Endometrium (tissue), 2 donors: ENCODE results near the gene ARHGEF16.

Experiments
- FAIRE-seq: peaks from 2 replicates; lab custom pipeline; 2012; peaks lifted over from hg19 to GRCh38; lab: Jason Lieb, UNC
- donor health status: control.
- donor health status: control.

Gene ARHGEF16

DNA sequence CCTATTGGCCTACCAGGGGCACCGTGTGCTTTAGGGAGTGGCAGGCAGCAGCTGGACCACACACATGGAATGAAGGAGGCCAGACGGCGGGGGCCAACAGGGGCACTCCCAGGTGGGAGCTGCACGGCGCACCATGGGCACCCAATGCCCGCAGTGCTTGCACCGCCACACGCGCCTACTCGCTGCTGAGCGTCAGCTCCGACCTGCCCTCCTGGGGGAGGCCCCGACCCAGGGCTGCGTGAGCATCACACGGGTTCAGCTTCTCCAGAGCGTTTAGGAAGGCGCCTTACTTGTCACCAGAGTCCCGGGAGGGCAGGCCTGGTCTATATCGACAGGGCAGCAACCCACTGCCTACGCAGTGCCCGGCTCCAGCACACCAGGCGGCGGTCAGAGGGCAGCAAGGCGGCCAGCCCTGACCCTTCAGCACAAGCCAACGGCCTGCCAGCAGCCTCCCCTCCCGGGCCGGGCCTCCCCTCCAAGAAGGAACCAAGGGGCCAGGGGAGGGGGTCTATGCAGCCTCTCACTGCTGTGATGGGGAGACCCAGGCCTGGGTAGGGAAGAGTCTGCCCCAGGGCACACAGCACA lies 64.9 kb downstream of the ARHGEF16 start:
- no peak for FAIRE-seq

DNA sequence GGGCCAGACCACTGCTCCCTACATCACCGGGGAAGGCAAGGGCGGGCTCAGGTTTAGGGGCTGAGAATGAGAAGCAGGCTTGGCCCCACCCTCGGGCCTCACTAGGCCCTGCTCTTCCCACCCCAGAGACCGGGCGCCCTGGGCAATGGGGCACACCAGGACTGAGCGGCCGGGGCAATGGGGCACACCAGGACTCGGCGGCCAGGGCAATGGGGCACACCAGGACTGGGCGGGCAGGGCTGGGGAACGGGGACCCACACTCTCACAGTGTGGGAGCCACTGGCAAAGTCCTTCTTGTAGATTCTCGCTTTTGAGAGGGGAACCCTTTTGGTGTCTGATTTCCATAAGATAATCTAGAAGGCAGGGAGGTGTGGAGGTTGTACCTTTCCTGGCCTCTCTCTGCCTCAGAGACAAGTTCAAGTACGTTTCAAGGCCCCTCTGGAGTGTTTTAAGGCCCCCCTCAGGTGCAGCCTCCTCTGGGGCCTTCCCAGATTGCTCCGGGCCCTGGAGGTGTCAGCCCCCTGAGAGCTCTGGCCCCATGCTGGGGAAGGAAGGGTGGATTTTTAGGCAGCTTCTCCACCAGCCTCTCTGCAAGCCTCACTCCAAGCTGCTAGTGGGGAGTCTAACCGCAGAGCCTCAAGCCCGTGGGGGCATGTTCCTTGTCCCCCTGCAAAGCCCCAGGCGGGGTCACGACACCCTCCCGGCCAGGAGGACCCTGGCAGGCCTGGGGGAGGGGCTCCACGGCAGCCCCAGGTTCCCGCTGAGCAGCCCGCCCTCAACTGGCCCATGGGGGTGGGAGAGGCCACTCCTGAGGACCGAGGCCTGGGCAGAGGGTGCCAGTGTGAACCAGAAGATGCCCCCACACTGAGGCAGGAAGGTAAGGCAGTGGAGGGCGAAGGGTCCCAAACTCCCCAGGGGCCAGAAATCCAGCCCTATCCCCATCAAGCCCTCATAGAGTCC lies 66.2 kb downstream of the ARHGEF16 start:
- FAIRE-seq, result no peak

- no peak for FAIRE-seq
Measured at GRCh38 chr1:3521426-3521825, 67.0 kb downstream of the ARHGEF16 start.

DNA sequence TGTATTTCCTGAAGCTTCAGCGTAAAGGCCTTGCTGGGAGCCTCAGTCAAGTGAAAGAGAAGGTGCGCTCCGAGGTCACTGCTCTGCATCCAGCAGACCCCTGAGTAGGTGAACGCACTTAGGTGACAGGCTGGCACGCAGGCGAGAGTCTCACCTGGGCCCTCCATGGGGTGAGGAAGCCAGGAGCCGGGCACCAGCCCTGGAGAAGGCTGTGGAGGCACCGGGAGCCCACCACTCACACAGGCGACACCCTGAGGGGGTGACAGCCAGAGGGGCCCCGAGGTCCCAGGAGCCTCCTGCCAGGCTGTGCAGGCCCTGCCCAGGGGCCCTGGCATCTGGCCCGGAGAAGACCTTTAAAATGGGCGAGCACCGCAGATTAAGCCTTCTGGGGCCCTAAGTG lies 67.6 kb downstream of the ARHGEF16 start:
- no peak for FAIRE-seq

DNA sequence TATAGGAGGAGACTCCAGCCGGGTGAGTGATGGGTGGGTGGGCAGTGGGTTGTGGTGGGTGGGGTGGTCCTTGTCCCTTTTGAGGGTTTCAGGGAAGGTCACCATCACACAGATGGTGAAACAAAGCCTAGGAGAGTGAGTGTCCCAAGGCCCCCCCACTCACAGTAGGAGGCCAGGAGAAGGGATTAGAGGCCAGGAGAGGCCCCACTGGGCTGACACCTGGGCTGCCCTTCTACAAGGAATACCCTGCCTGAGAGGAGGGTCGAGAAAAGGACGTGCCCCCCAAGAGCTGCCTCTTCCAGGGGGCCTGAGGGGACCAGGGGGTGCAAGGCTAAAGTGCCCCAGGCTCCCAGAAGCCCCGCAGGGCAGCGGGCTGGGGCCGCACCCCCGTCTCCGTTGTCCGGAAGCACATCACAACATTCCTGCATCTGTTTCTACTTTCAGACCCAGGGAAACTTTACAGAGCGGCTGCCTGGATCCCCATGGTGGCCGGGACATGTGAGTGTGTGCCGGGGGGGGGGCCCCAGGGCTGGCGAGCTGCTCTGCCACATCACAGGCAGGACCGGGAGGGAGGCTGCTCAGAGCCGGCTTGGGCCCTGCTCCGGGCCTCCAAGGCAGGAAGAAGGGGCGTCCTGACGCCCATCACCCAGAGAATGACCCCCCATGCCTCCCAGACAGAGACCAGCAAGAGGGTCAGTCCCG lies 68.2 kb downstream of the ARHGEF16 start:
- no peak for FAIRE-seq

GRCh38 chr1:3523980-3524379 lies 69.5 kb downstream of the ARHGEF16 start:
- no peak for FAIRE-seq

DNA sequence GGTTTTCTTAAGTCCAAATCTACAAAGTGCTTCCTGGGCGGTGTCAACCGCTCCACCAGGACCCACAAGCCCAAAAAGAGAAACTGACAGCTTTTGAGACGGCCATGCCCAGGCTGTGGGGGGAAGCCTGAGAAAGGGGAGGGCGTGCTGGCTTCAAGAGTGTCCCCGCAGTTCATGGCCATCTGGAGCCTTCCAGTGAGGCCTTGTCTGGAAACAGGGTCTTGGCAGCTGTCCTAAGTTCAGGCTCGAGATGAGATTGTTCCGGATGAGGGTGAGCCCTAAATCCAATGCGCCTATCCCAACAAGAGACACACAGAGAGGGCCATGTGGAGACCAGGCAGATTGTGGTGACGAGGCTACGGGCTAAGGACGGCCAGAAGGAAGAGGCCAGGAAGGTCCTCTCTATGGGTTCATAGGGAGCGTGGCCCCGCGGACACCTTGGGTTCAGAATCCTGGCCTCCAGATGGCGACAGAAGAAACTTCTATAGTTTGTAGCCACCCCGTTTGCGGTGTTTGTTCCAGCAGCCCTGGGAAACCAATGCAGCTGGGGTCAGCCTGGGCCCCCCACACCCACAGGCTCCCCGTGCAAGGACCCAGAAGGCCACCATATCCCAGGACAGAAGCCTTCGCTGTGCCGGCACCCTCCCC lies 70.2 kb downstream of the ARHGEF16 start:
- no peak for FAIRE-seq

DNA sequence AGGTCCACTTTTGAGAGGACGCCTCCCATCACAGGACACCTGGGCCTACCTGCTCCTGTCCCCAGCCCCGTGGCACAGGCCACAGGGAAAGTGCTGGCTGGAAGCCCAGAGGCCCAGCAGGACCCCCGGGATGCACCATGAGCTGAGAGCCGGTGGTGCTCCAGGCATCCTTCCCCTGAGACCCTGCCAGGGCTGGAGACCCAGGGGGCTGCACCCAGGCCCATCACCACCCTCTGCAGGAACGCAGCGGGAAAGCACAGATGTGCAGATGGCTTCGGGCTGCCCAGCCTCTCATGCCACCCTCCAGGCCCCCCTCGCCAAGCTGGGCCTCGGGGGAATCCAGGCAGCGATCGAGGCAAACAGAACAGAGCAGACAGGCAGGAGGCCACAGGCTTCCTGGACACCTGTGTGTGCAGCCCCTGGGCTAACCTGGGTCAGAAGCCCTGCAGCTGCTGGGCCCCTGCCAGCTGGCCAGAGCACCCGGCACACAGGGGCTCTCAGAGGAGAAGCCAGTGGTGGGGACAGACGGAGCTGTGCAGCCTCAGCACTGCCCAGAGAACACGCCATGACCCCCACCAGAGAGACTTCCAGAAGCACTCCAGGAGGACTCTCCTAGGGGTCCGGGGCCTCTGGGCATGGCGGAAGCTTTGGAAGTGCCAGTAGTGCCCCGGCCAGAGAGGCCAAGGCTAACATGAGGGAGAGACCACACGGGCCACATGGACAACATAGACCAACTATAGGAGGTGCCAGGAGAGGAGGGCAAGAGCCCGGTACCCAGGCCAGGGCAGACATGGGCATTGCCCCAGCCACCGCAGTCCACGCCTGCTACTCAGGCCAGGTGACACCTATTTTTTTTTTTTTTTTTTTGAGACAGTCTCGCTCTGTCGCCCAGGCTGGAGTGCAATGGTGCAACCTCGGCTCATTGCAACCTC lies 71.4 kb downstream of the ARHGEF16 start:
- FAIRE-seq, result no peak

GRCh38 chr1:3527774-3528173 lies 73.3 kb downstream of the ARHGEF16 start:
- FAIRE-seq, result no peak

- no peak for FAIRE-seq
Measured at GRCh38 chr1:3529099-3529729, 74.7 kb downstream of the ARHGEF16 start.

DNA sequence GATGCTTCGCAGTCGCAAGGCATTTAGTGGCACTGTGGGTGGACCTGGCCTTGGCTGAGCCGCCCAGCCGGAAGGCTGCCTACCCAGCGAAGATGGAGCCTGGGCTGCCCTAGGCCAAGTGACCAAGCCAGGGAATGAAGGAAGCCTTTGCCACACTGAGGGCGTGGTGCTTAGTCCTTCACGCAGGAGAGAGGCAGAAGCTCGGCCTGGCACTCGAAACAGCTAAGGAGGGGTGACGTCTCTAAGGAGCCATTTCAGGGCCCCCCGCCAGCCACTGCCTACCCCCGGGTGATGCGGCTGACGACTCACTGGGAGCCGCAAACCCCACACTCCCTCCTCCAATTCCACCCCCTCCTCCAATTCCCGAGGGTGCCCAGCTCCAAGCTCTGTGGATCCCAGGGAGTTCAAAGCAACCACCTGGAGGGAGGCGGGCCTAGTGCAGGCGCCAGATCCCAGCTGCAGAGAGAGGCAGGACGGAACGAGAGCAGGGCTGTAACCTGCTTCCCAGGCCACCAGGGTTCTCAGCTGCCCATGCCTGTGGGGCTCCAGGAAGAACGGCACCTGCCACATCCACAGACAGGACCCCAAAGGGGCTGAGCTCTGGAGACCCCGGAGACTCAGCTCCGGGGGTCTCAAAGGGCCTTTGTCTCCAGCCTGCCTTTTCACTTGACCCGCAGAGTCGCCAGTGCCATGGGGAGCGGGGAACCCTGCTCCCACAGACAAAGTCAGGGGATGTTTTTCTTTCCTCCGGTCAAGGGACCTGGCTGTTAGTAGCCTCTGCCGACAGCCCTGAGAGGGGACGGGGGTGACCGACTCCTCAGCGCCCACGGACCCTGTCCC lies 75.8 kb downstream of the ARHGEF16 start:
- no peak for FAIRE-seq
